Right kidney (tissue), 9 donors: ENCODE results near the gene KCNK1.
A peak's percentile ranks its signal among the peaks of the same experiment; 100 is the strongest.

Experiments
- DNase-seq: peaks from one replicate; pipeline ENCODE4 v3.0.0-alpha.2; 2016
- long read RNA-seq, 8 donors: transcript quantifications; one replicate each; lab custom pipeline, GENCODE V29; 2026

Gene KCNK1
- long read RNA-seq, donor 1, transcript KCNK1-202 (3 exons, 2,161 nt) = major isoform, 7 of 7 reads
- long read RNA-seq, donor 1, partial matches to known transcripts = 0 of 7 reads
- long read RNA-seq, donor 1, other reads (novel, unspliced or antisense) = 0 of 7 reads
- long read RNA-seq, donor 2, partial matches to known transcripts = 0 of 2 reads
- long read RNA-seq, donor 2, other reads (novel, unspliced or antisense) = 0 of 2 reads
- long read RNA-seq, donor 3, partial matches to known transcripts = 0 of 4 reads
- long read RNA-seq, donor 3, other reads (novel, unspliced or antisense) = 0 of 4 reads
- long read RNA-seq, donor 4, transcript KCNK1-202 (3 exons, 2,161 nt) = major isoform, 5 of 5 reads
- long read RNA-seq, donor 4, partial matches to known transcripts = 0 of 5 reads
- long read RNA-seq, donor 4, other reads (novel, unspliced or antisense) = 0 of 5 reads
- long read RNA-seq, donor 5, transcript KCNK1-202 (3 exons, 2,161 nt) = major isoform, 7 of 7 reads
- long read RNA-seq, donor 5, partial matches to known transcripts = 0 of 7 reads
- long read RNA-seq, donor 5, other reads (novel, unspliced or antisense) = 0 of 7 reads
- long read RNA-seq, donor 6, partial matches to known transcripts = 0 of 4 reads
- long read RNA-seq, donor 6, other reads (novel, unspliced or antisense) = 0 of 4 reads
- long read RNA-seq, donor 7, transcript KCNK1-202 (3 exons, 2,161 nt) = major isoform, 8 of 8 reads
- long read RNA-seq, donor 7, partial matches to known transcripts = 0 of 8 reads
- long read RNA-seq, donor 7, other reads (novel, unspliced or antisense) = 0 of 8 reads
- long read RNA-seq, donor 8, transcript KCNK1-202 (3 exons, 2,161 nt) = major isoform, 7 of 7 reads
- long read RNA-seq, donor 8, partial matches to known transcripts = 0 of 7 reads
- long read RNA-seq, donor 8, other reads (novel, unspliced or antisense) = 0 of 7 reads

DNA sequence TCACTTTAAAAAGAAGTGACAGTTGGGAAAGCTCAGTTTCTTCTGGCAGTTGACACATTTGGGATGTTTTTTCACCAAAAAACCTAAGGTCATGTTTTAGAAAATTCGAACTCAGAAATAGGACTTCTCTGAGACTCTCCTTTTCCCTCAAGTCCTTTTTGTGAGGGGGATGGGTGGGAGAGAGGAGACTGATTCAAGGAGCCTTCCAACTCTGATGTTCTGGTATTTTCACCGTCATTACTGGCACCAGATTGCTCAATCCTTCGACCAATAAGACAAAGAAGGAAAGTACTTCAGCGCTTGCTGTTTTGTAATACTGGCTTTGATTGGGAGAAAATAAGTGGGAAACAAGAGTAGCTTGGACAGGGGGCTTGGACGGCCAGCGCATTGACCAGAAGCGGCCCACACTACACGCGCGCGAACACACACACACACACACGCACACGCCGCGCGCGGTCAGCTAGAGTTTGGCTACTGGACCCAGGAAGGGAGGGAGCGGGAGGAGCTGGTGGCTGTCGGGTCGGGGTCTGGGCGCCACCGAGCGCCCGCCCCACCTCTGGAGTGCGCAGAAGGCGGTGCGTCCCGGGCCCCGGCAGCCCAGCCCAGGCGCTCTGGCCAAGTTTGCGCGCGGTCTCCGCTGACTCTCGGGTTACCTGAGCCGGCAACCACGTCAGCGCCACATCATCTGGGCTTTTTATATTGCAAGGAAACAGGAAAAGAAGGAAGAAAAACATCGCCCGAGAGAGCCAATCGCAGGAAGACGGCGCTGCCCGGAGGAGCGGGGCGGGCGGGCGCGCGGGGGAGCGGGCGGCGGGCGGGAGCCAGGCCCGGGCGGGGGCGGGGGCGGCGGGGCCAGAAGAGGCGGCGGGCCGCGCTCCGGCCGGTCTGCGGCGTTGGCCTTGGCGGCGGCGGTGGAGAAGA, at the start of gene KCNK1:
Gene KCNK1, plus strand, starts transcription at position 855 of the 921 bp plus-strand sequence. Its CDS starts 66 bp downstream, at position 921.
- peak; percentile 91 for DNase-seq

DNA sequence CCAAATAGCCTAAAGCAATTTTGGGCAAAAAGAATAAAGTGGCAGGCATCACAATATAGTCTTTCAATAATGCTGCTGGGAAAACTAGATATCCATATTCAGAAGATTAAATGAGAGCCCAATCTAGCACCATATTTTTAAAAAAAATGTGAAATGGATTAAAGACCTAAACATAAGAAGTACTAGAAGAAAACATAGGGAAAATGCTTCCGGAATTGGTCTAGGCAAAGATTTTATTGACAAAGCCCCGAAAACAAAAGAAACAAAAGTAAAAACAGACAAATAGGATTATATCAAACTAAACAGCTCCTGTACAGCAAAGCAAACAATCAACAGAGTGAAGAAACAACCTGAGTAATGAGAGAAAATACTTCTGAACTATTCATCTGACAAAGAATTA, 48.6 kb upstream of the KCNK1 start:
- DNase-seq = no peak

GRCh38 chr1:233566886-233567285, 47.0 kb upstream of the KCNK1 start:
- no peak for DNase-seq

- DNase-seq = no peak
These were observed 44.3 kb upstream of the KCNK1 start for GRCh38 chr1:233569636-233570035.

- no peak for DNase-seq
These were observed 43.7 kb upstream of the KCNK1 start for GRCh38 chr1:233570216-233570615.

DNA sequence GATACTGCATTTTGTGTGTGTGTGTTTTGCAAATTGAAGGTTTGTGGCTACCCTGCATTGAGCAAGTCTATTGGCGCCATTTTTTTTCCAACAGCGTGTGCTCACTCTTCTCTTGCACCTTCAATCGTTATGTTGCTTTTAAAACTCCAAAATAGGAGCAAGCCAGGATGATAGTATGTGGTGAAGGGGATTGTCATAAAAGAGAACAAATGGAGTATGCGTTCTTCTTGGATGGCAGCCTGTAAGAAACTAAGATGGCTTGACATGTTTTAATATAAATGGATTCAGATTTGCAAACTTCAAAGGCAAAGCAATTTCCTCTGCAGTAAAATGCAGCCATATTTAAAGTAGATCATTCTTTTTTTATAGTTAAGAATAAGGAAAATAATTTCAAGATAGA, 43.2 kb upstream of the KCNK1 start:
- no peak for DNase-seq

DNA sequence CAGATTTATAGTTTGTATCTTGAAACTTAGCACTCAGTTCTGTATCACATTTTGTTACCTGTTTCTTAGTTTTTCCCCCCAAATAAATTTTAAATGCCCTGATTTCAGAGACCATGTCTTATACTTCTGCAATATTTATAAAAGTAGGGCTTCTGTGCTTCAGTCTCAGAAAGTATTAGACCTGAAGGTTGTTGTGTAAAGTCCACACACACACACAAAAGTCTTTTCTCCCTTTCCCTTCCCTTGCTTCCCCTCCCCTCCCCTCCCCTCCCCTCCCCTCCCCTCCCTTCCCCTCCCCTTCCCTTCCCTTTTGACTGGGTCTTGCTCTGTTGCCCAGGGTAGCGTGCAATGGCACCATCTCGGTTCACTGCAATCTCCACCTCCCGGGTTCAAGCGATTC, 41.0 kb upstream of the KCNK1 start:
- DNase-seq = no peak

DNA sequence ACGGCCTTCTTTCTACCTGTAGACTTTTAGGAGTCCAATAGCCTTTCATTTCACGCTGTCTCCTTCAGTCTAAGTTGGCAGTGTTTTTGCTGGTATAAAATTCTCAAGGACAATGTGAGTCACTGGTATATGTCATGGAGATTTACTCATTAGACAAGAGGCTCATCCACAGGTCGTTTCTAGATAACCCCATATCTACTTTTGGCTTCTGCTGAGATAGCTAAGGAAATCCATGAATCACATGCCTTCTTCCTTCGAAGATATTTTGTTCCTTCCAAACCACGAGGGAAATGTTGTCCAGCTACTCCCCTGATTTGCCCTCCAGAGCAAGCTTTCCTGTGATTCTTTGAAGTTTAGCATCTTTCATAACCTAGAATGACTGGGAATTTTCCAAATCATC, 38.5 kb upstream of the KCNK1 start:
- no peak for DNase-seq

- DNase-seq = no peak
These were observed 31.5 kb upstream of the KCNK1 start for GRCh38 chr1:233582439-233582838.

GRCh38 chr1:233584376-233584775, 29.5 kb upstream of the KCNK1 start:
- DNase-seq = no peak

- no peak for DNase-seq
These were observed 29.0 kb upstream of the KCNK1 start for GRCh38 chr1:233584931-233585330.

DNA sequence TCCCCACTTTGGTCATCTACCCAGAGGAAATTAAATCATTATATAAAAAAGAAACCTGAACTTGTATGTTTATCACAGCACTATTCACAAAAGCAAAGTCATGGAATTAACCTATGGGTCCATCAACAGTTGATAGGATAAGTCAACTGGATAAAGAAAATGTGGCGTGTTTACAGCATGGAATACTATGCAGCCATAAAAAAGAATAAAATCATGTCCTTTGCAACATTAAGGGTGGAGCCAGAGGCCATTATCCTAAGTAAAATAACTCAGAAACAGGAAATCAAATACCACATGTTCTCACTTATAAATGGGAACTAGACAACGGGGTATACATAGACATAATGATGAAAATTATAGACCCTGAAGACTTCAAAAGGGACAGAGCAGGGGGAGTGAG, 27.6 kb upstream of the KCNK1 start:
- DNase-seq = no peak

- no peak for DNase-seq
These were observed 26.7 kb upstream of the KCNK1 start for GRCh38 chr1:233587196-233587595.

GRCh38 chr1:233587958-233588799, 25.7 kb upstream of the KCNK1 start:
- no peak for DNase-seq

DNA sequence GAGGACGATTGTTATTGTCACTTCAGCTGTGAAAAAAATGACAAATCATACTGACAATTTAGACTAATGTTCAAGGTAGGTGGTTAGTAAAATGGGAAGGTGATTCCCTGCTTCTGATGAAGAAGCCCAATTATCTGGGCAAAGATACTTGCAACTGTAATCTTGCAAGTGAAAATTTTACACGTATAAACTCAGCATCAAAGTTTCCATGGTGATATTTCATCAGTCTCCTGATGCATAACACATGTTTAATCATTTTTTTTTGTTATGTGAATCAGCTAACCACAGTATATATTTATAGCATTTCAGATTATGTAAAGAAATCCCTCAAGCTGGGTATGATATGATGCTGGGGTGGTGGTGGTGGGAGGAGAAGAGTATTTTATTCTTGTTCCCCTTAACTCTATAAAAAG, 16.4 kb upstream of the KCNK1 start:
- no peak for DNase-seq

GRCh38 chr1:233598891-233599541, 14.9 kb upstream of the KCNK1 start:
- no peak for DNase-seq

GRCh38 chr1:233599542-233600073, 14.3 kb upstream of the KCNK1 start:
- no peak for DNase-seq

DNA sequence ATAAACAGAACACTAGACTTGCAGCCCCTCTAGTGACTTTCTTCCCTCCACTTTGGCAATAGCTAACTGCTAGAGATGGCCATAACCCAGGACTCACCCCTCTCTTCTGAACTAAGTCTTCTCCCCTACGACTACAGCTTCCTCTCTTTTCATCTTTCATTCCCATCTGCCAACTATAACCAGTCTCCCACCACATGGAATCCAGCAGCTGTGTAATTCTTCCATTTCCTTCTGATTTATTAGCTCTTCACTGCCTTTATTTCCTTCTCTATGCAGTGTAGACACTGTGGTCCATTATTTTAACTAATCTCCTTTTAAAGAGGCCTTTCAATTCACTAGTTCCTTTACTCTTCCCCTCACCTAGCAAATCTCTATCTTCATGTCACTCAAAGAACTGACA, 13.4 kb upstream of the KCNK1 start:
- no peak for DNase-seq

- DNase-seq = no peak
These were observed 10.4 kb upstream of the KCNK1 start for GRCh38 chr1:233603478-233603877.

GRCh38 chr1:233605205-233605604, 8.7 kb upstream of the KCNK1 start:
- no peak for DNase-seq
